ENCODE measurements around the gene CLEC6A.
"Not testable (repeated sequence)": the region's sequence is repeated elsewhere in the genome, so short reads cannot be mapped to it uniquely, and the experiment has no call there.

The CLEC6A gene

GRCh38 chr12:8496074-8496473 is 40.3 kb downstream of the CLEC6A start:
- not testable (repeated sequence) for DNase-seq

DNA sequence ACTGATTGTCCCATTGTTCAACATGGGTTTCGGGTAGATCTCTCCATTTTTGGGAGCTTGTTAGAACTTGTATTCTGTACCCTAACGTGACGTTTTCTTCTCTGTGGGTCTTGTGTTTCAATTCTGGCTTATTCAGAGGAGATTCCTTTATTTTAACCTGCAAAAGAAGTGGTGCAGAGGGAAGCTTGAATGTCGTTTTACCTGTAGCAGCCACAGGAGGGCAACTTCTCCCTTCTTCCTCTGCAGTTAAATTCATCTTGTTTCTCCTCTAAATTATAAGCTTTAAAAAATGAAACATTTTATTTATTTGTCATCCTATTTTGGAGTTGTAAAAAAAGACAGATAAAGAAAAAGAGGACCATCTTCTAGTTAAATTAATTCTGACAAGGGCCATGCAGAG is 43.9 kb downstream of the CLEC6A start:
- no peak for DNase-seq

- no peak for DNase-seq
Measured at GRCh38 chr12:8501720-8502119, 46.0 kb downstream of the CLEC6A start.

- no peak for DNase-seq
Measured at GRCh38 chr12:8504351-8504750, 48.6 kb downstream of the CLEC6A start.

DNA sequence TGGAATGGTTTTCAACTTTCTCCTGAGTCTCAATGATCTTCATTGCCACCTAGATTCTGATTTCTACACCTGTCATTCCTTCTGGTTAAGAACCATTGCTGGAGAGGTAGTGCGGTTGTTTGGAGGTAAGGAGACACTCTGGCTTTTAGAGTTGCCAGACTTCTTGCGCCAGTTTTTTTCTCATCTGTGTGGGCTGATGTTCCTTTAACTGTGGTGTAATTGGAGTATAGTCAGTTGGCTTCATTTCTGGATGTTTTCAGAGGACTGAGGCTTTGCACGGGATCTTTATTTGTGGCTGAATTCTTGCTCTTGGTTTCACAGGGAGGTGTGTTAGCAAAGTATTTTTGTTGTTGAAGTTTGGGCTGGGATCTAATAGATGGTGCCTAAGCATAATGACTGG is 51.8 kb downstream of the CLEC6A start:
- no peak for DNase-seq

GRCh38 chr12:8508223-8508622 is 52.5 kb downstream of the CLEC6A start:
- no peak for DNase-seq

- no peak for DNase-seq
Measured at GRCh38 chr12:8508910-8509841, 53.4 kb downstream of the CLEC6A start.

DNA sequence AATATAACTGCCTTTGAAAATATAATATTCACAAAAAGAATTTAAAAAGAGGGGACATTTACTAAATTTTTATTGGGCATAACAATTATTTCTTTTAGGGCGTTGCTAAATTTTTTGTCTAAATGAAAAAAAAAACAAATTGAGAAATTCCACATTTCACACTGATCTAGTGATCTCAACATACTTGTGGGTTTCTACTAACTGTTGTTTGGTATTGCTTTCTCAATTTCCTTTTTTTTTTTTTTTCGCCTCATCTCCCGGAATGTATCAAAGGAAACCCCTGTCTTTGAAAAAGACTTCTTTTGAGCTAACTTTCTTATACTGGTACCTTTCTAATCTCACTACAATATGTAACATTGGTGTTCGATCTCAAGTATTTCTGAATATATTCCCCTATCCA is 57.5 kb downstream of the CLEC6A start, which contains the start of gene CLEC4D:
Gene CLEC4D (plus strand): TSS at position 248 of the 400 bp plus-strand sequence. CDS start 230 bp downstream, outside the sequence.
- DNase-seq: no peak

DNA sequence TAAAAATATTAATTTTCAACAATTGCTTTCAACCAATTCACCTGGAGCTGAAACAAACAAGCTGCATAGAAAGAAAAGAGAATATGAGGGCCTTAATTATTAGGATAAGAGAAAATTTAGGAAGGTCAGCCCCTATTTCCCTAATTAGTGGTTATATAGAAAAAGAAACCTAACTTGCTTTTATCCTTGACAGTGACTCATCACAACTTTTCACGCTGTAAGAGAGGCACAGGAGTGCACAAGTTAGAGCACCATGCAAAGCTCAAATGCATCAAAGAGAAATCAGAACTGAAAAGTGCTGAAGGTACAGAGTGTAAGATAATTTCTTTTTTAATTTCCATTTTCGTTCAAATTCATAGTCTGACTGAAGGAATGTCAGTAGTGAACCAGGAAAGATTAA is 62.2 kb downstream of the CLEC6A start:
- no peak for DNase-seq

DNA sequence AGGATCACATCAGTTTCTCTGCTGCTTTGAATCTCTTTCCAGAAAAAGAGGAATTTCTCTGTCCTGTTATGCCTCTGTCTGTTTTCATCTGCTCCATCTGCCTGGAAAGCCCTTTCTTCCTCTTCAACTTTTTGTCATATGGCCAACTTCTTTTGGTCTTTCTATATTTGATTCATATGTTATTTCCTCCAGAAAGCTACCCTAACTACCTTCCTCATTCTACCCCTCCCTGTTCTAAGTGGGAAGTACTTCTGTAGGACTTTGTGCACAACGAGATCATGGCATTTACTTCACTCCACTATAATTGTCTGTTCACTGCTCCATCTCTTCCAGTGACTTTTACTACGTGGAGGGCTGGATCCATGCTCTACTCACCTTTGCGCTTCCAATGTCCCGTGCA is 63.4 kb downstream of the CLEC6A start:
- no peak for DNase-seq

DNA sequence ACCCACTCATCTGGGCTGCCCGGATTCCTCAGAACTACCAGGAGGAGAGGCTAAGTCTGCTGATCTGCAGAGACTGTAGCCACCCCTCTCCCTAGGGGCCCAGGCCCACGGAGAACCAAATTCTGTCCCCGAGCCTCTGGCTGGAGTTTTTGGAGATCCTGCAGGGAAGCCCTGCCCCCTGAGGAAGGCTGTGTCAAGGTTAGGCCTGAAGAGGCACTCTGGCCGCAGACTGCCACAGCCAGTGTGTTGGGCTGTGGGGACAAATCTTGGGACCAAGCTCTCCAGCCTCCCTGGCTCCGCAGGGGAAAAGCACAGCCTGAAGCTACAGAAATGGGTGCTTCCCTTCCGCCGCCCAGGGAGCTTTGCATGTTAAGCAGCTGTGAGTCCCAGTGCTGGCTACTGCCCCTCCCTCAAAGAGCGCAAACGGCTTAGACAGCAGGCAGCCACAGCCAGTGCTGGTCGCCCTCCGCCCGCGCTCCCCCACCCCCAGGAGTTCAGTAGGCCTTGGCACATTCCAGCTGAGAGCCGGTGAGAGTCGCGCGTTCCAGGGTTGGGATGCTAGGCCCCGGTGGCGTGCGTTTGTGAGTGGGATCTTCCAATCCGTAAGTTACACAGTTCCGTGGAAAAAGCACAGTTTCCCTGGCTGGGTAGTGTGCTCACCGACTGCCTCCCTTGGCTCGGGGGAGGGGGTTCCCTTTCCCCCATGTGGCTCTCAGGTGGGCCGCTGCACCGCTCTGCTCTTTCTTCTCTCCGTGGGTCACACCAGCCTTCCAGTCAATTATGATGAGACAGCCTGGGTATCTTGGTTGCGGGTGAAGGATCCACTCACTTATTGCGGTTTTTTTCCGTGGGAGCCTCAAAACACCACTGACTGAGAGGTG is 71.7 kb downstream of the CLEC6A start:
- no peak for DNase-seq

Measured in NCI-H1048 (cell line).